Colon (tissue), 2 donors: ENCODE data around the gene ANTXR1.
A peak's percentile ranks its signal among the peaks of the same experiment; 100 is the strongest.

ENCODE experiments used
- FAIRE-seq: peaks from 2 replicates; lab custom pipeline; 2012; peaks lifted over from hg19 to GRCh38; lab: Jason Lieb, UNC
- donor health status: control.
- donor health status: control.

Gene ANTXR1

GRCh38 chr2:69013142-69013839, at the start of gene ANTXR1:
TSS of gene ANTXR1 (plus strand) at chr2:69013179. CDS start at chr2:69013500, 321 bp downstream.
- FAIRE-seq, result no peak

GRCh38 chr2:68964282-68964681, 48.7 kb upstream of the ANTXR1 start:
- FAIRE-seq, result peak; percentile 43

- no peak for FAIRE-seq
Measured at GRCh38 chr2:68968221-68968620, 44.8 kb upstream of the ANTXR1 start.

- no peak for FAIRE-seq
Measured at GRCh38 chr2:68969736-68970490, 43.1 kb upstream of the ANTXR1 start.

- no peak for FAIRE-seq
Measured at GRCh38 chr2:68970566-68971265, 42.3 kb upstream of the ANTXR1 start.

- FAIRE-seq, result no peak
Measured at GRCh38 chr2:68971591-68972231, 41.3 kb upstream of the ANTXR1 start.

GRCh38 chr2:68974251-68974650, 38.7 kb upstream of the ANTXR1 start, which contains the start of gene GKN1:
TSS of gene GKN1 (plus strand) at chr2:68974636. CDS start at chr2:68974678, 42 bp downstream.
- no peak for FAIRE-seq

- FAIRE-seq, result no peak
Measured at GRCh38 chr2:68974946-68975665, 37.9 kb upstream of the ANTXR1 start.

GRCh38 chr2:68975844-68976243, 37.1 kb upstream of the ANTXR1 start:
- FAIRE-seq, result no peak

- no peak for FAIRE-seq
Measured at GRCh38 chr2:68977453-68977852, 35.5 kb upstream of the ANTXR1 start.

- FAIRE-seq, result no peak
Measured at GRCh38 chr2:68978098-68978497, 34.9 kb upstream of the ANTXR1 start.

- no peak for FAIRE-seq
Measured at GRCh38 chr2:68980956-68981355, 32.0 kb upstream of the ANTXR1 start.

GRCh38 chr2:68987021-68987503, 25.9 kb upstream of the ANTXR1 start:
- FAIRE-seq, result no peak

- no peak for FAIRE-seq
Measured at GRCh38 chr2:68989035-68989434, 23.9 kb upstream of the ANTXR1 start.

GRCh38 chr2:68992341-68992740, 20.6 kb upstream of the ANTXR1 start:
- no peak for FAIRE-seq

- FAIRE-seq, result no peak
Measured at GRCh38 chr2:68992933-68993332, 20.0 kb upstream of the ANTXR1 start.

GRCh38 chr2:68993660-68994059, 19.3 kb upstream of the ANTXR1 start:
- FAIRE-seq, result no peak

GRCh38 chr2:68994864-68995263, 18.1 kb upstream of the ANTXR1 start:
- no peak for FAIRE-seq

- no peak for FAIRE-seq
Measured at GRCh38 chr2:68995916-68996315, 17.1 kb upstream of the ANTXR1 start.

- FAIRE-seq, result no peak
Measured at GRCh38 chr2:68997401-68997800, 15.6 kb upstream of the ANTXR1 start.

- FAIRE-seq, result no peak
Measured at GRCh38 chr2:69001879-69002278, 11.1 kb upstream of the ANTXR1 start.

GRCh38 chr2:69003731-69004130, 9.2 kb upstream of the ANTXR1 start:
- FAIRE-seq, result no peak
